Natural killer cell (primary cell): ENCODE results near the gene ZNF316. TPM values are rescaled to one million over a fixed set of nuclear protein-coding genes. Genes with fewer than 3 reads are reported as not detected.

ENCODE experiments used
- ATAC-seq, 3 donors: fragments of 150-1000 bp in 2 of 3; fragments of 200-7000 bp in 1 of 3; cut with Tn5 transposase; 1 replicate in 1 of 3; 2 replicates in 2 of 3; pipeline ENCODE4 v1.10.0; 2021; ENCODE audit warnings: mild to moderate bottlenecking in 2 of 3, moderate library complexity in 2 of 3
- DNase-seq, 2 donors: peaks; one replicate each; pipeline versions ENCODE4 v3.0.0 to v3.0.0-alpha.2; 2013 to 2021; ENCODE audit warnings: mixed read lengths in 1 of 2
- H3K27ac ChIP-seq: one replicate; pipeline ENCODE4 v1.5.1; 2013; ENCODE audit warnings: mild to moderate bottlenecking, low read length
- H3K27me3 ChIP-seq: one replicate; pipeline ENCODE4 v1.6.1; 2013; ENCODE audit warnings: low read length; ENCODE audit not compliant: control insufficient read depth, insufficient read depth
- H3K36me3 ChIP-seq: one replicate; pipeline ENCODE4 v1.6.1; 2013; ENCODE audit warnings: low read length; ENCODE audit not compliant: control insufficient read depth, insufficient read depth
- H3K4me1 ChIP-seq: one replicate; pipeline ENCODE4 v1.6.1; 2013; ENCODE audit warnings: low read length; ENCODE audit not compliant: control insufficient read depth, insufficient read depth
- H3K4me3 ChIP-seq: one replicate; pipeline ENCODE4 v1.5.1; 2013; ENCODE audit warnings: low read length
- H3K9me3 ChIP-seq: one replicate; pipeline ENCODE4 v1.6.1; 2013; ENCODE audit warnings: low read length; ENCODE audit not compliant: control insufficient read depth, insufficient read depth
- H3K27ac Mint-ChIP-seq, 2 donors: one replicate each; pipeline ENCODE4 v1.8.0; 2022; ENCODE audit warnings: mild to moderate bottlenecking in 2 of 2, mixed read lengths in 2 of 2, moderate library complexity in 1 of 2
- H3K27me3 Mint-ChIP-seq, 2 donors: one replicate each; pipeline ENCODE4 v1.8.0; 2022; ENCODE audit warnings: low read depth in 2 of 2, mixed read lengths in 2 of 2
- H3K36me3 Mint-ChIP-seq: one replicate; pipeline ENCODE4 v1.8.0; 2022; ENCODE audit warnings: mixed read lengths
- H3K4me1 Mint-ChIP-seq, 2 donors: one replicate each; pipeline ENCODE4 v1.8.0; 2022; ENCODE audit warnings: mixed read lengths in 2 of 2
- H3K4me3 Mint-ChIP-seq: one replicate; pipeline ENCODE4 v1.8.0; 2022; ENCODE audit warnings: mild to moderate bottlenecking, moderate library complexity, mixed read lengths
- H3K9me3 Mint-ChIP-seq, 2 donors: one replicate each; pipeline ENCODE4 v1.8.0; 2022; ENCODE audit warnings: mixed read lengths in 2 of 2
- CTCF ChIP-seq: fragments of 200-600 bp; IDR thresholded peaks from one replicate; pipeline ENCODE4 v1.8.0; 2022; ENCODE audit warnings: antibody characterized with exemption
- WGBS: methylation state at CpG from one replicate; pipeline ENCODE4 v1.1.7; 2013; ENCODE audit warnings: missing lambda C conversion rate; ENCODE audit not compliant: insufficient coverage; 5-methylcytosine and 5-hydroxymethylcytosine counted together
- intact Hi-C: fragments of 100-400 bp; cut with micrococcal nuclease; formaldehyde crosslinking; loops from one replicate; pipeline ENCODE4 v1.14.2; 2022
- total RNA-seq, 4 donors: library from RNA; stranded (reverse); fragments of 120-200 nt in 1 of 4; gene quantifications; one replicate each; pipeline versions ENCODE4 v1.2.3 to v1.2.4, GENCODE V29; 2013 to 2022

Gene ZNF316
- total RNA-seq, 3 donors from 2014 or later (not counting 1 experiment from before 2014, with no cell fraction given): 46.2 to 59.6 (median 49.5) TPM

GRCh38 chr7:6589829-6590644 lies 47.1 kb upstream of the ZNF316 start, which contains the start of gene INTS15:
INTS15 (plus strand) TSS chr7:6590021; CDS start chr7:6590284, 263 bp downstream.
- Mint-ChIP-seq H3K9me3 (no peaks in the 10 kb centered on the region), H3K4me3 (peak within 1 kb of the TSS; percentile 92), H3K4me1 (peaks cover 8 to 18% of the 10 kb centered on the region in 2 donors), H3K27ac (peak within 1 kb of the TSS; percentile 92 to 93), H3K36me3 (peaks cover 3% of the 10 kb centered on the region), H3K27me3 (no peaks in the 10 kb centered on the region)
- Histone ChIP-seq H3K36me3 (peaks cover 31% of the 10 kb centered on the region), H3K4me1 (peaks cover 16% of the 10 kb centered on the region), H3K4me3 (peak within 1 kb of the TSS; percentile 66), H3K27ac (peak within 1 kb of the TSS; percentile 64), H3K9me3 (no peaks in the 10 kb centered on the region), H3K27me3 (no peaks in the 10 kb centered on the region)
- TF ChIP-seq CTCF: peak; percentile 69
- peak; percentile 87 to 98 (median 89) for ATAC-seq
- DNase-seq: peak; percentile 88 to 95
- intact Hi-C loops: loop anchor here (1.0 kb wide), 2 partner anchors 13 to 47 kb away; partner anchors contain the start of genes ZDHHC4 and ZNF316
- under 1% methylated on average over 107 of the region's 107 CpGs for whole genome bisulfite sequencing

- intact Hi-C loops: no loop called here
- Histone ChIP-seq H3K4me3 (peak overlapping the region; percentile 66), H3K27ac (peak overlapping the region; percentile 64), H3K4me1 (peaks cover 16% of the 10 kb centered on the region), H3K36me3 (peaks cover 34% of the 10 kb centered on the region), H3K27me3 (no peaks in the 10 kb centered on the region), H3K9me3 (no peaks in the 10 kb centered on the region)
- WGBS: 15% methylated on average over 10 of the region's 10 CpGs
- H3K27ac Mint-ChIP-seq: peak overlapping the region; percentile 92 to 93
- DNase-seq (no peak), ATAC-seq (peak in 1 of 3 donors; percentile 0)
- no peaks in the 10 kb centered on the region for H3K9me3 Mint-ChIP-seq
- peak overlapping the region; percentile 92 for H3K4me3 Mint-ChIP-seq
- peaks cover 8 to 18% of the 10 kb centered on the region in 2 donors for H3K4me1 Mint-ChIP-seq
- TF ChIP-seq CTCF: no peak
- no peaks in the 10 kb centered on the region for H3K36me3 Mint-ChIP-seq
- no peaks in the 10 kb centered on the region for H3K27me3 Mint-ChIP-seq
Measured at GRCh38 chr7:6590645-6591110, 46.4 kb upstream of the ZNF316 start.

DNA sequence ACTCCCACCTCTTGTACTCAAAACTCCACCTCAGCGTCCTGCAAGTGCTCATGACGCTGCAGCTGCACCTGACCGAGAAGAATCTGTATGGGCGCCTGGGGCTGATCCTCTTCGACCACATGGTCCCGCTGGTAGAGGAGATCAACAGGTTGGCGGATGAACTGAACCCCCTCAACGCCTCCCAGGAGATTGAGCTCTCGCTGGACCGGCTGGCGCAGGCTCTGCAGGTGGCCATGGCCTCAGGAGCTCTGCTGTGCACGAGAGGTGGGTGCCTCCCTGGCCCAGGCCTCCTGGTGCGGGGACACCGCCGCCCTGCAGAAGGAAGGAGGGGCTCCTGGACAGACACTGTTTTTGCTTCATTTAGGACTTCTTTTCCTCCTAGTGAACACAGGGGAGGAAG lies 37.0 kb upstream of the ZNF316 start:
- no peak for ATAC-seq
- Histone ChIP-seq H3K9me3 (no peaks in the 10 kb centered on the region), H3K36me3 (peaks cover 56% of the 10 kb centered on the region), H3K27me3 (no peaks in the 10 kb centered on the region), H3K4me1 (peaks cover 4% of the 10 kb centered on the region), H3K4me3 (no peak overlapping the region), H3K27ac (no peak overlapping the region)
- TF ChIP-seq CTCF: no peak
- intact Hi-C loops: no loop called here
- DNase-seq: no peak
- Mint-ChIP-seq H3K36me3 (no peaks in the 10 kb centered on the region), H3K27ac (no peak overlapping the region), H3K4me3 (no peak overlapping the region), H3K9me3 (no peaks in the 10 kb centered on the region), H3K4me1 (peaks cover 5 to 7% of the 10 kb centered on the region in 2 donors), H3K27me3 (no peaks in the 10 kb centered on the region)
- WGBS: 97% methylated on average over 15 of the region's 15 CpGs
